Heart right ventricle (tissue), 16 donors: ENCODE measurements around the gene EAPP. TPM values are rescaled to one million over a fixed set of nuclear protein-coding genes. Genes with fewer than 3 reads are reported as not detected.
"Not testable (repeated sequence)": the region's sequence is repeated elsewhere in the genome, so short reads cannot be mapped to it uniquely, and the experiment has no call there.

Source experiments
- ATAC-seq, 8 donors: fragments of 200-7000 bp; cut with Tn5 transposase; one replicate each; pipeline ENCODE4 v1.9.1; 2020; ENCODE audit warnings: mild to moderate bottlenecking in 8 of 8, moderate library complexity in 8 of 8, moderate number of reproducible peaks in 1 of 8
- DNase-seq, 2 donors: peaks; one replicate each; pipeline ENCODE4 v3.0.0-alpha.2; 2020
- H3K27ac ChIP-seq, 10 donors: fragments of 200-600 bp; sonication (generic) in 2 of 10; one replicate each; pipeline versions ENCODE4 v1.5.0 to v1.8.0; 2020 to 2022; ENCODE audit warnings: mild to moderate bottlenecking in 3 of 10
- H3K27me3 ChIP-seq, 7 donors: fragments of 200-600 bp; one replicate each; pipeline ENCODE4 v1.8.0; 2021 to 2022; ENCODE audit warnings: mild to moderate bottlenecking in 2 of 7
- H3K36me3 ChIP-seq, 9 donors: fragments of 200-600 bp; sonication (generic) in 1 of 9; one replicate each; pipeline versions ENCODE4 v1.5.0 to v1.8.0; 2020 to 2022; ENCODE audit warnings: mild to moderate bottlenecking in 2 of 9
- H3K4me1 ChIP-seq, 9 donors: fragments of 200-600 bp; sonication (generic) in 1 of 9; one replicate each; pipeline versions ENCODE4 v1.5.0 to v1.8.0; 2020 to 2022; ENCODE audit warnings: mild to moderate bottlenecking in 4 of 9
- H3K4me3 ChIP-seq, 10 donors: fragments of 200-600 bp; sonication (generic) in 2 of 10; one replicate each; pipeline versions ENCODE4 v1.5.0 to v1.8.0; 2020 to 2022; ENCODE audit warnings: mild to moderate bottlenecking in 7 of 10, moderate library complexity in 2 of 10
- H3K9me3 ChIP-seq, 11 donors: fragments of 200-600 bp in 10 of 11; sonication (generic) in 2 of 11; one replicate each; pipeline versions ENCODE4 v1.5.0 to v1.8.0; 2013 to 2022; ENCODE audit warnings: mild to moderate bottlenecking in 2 of 11, control low read depth in 1 of 11, moderate library complexity in 1 of 11
- CTCF ChIP-seq, 9 donors: fragments of 200-600 bp; sonication (generic) in 2 of 9; IDR thresholded peaks; one replicate each; pipeline versions ENCODE4 v1.5.0 to v1.8.0; 2021 to 2022; ENCODE audit warnings: antibody characterized with exemption in 9 of 9, mild to moderate bottlenecking in 5 of 9, moderate library complexity in 1 of 9
- WGBS, 2 donors: extraction: QIAGEN DNeasy Blood & Tissue Kit; methylation state at CpG; one replicate each; pipeline ENCODE4 v1.1.7; 2013; ENCODE audit warnings: inconsistent platforms in 1 of 2; 5-methylcytosine and 5-hydroxymethylcytosine counted together
- intact Hi-C, 10 donors: fragments of 100-400 bp; cut with DNase I; formaldehyde crosslinking; loops; one replicate each; pipeline versions ENCODE4 v1.11.1 to v1.14.2; 2022
- polyA plus RNA-seq, 2 donors: library from polyadenylated mRNA; stranded (reverse); fragments of 200-250 nt; gene quantifications; one replicate each; pipeline ENCODE4 v1.2.3, GENCODE V29; 2013
- total RNA-seq, 10 donors: library from RNA; stranded (reverse); fragmentation: NEBNext Ultra II Directional in 3 of 10; extraction: Animal tissue kit (Norgen Biotek cat#: 25700) in 3 of 10; gene quantifications; one replicate each; pipeline versions ENCODE4 v1.2.1 to v1.2.4, GENCODE V29; 2021 to 2023
- donor health status: Arrhythmogenic right ventricular cardiomyopathy.
- donor health status: ischemic (EF 13 %, LVEDD 7.1; RV severe dilation, severe dysfunction).
- donor health status: healthy with polysubstance abuse.
- donor health status: DM: no; HTN: yes; CAD: no.
- donor health status: DM: no; HTN: no; CAD: no.
- donor health status: ischemic (EF 25% LVEDD 6.9; RV normal size, moderate dysfunction).
- donor health status: ischemic (EF 25% LVEDD 5.7; RV mildly dilated, moderate dysfunction).
- donor health status: healthy.
- donor health status: DM: yes; HTN: yes; CAD: no.
- donor health status: Ischemic cardiomyopathy.
- donor health status: ischemic (EF 35%, LVEDD 5.7; RV mildly dilated, moderate dysfunction).
- donor health status: nonischemic (EF 11% LVEDD 7.7; RV severe dilation, severe dysfunction).
- donor health status: DM: yes; HTN: yes; CAD: no.
- donor health status: PGD.
- donor health status: ischemic (EF 29% LVEDD 5.4; RV normal size, mild dysfunction).
- donor health status: nonischemic (EF 23%, LVEDD 6.1; RV moderate dilation, normal function).

EAPP gene
- total and polyA plus RNA-seq, 12 donors, result 16.4 to 24.5 (median 20.0) TPM

GRCh38 chr14:34571771-34572170, 32.3 kb upstream of the EAPP start:
- Histone ChIP-seq H3K36me3 (peaks cover 0 to 100% (median 62%) of the 10 kb centered on the region in 9 donors), H3K27me3 (no peaks in the 10 kb centered on the region), H3K9me3 (no peaks in the 10 kb centered on the region), H3K4me3 (no peak overlapping the region), H3K4me1 (no peaks in the 10 kb centered on the region), H3K27ac (no peak overlapping the region)
- WGBS, 2 donors, result 94 to 97% methylated on average over 3 of the region's 3 CpGs
- ATAC-seq (no peak), DNase-seq (no peak)
- TF ChIP-seq CTCF (IDR thresholded peaks at IDR 0.05), result no peak
- intact Hi-C loops, result no loop called here

- intact Hi-C loops, result no loop called here
- Histone ChIP-seq H3K4me1 (no peaks in the 10 kb centered on the region), H3K4me3 (no peak overlapping the region), H3K27me3 (no peaks in the 10 kb centered on the region), H3K27ac (no peak overlapping the region), H3K9me3 (no peaks in the 10 kb centered on the region), H3K36me3 (peaks cover 0 to 100% (median 64%) of the 10 kb centered on the region in 9 donors)
- 97 to 98% methylated on average over 4 of the region's 4 CpGs for WGBS, 2 donors
- DNase-seq (no peak), ATAC-seq (no peak)
- no peak for TF ChIP-seq CTCF (IDR thresholded peaks at IDR 0.05)
Observed at GRCh38 chr14:34569750-34570149, 30.2 kb upstream of the EAPP start.

GRCh38 chr14:34568803-34569202, 29.3 kb upstream of the EAPP start:
- DNase-seq (no peak), ATAC-seq (peak in 3 of 8 donors; percentile 11 to 36 (median 17))
- H3K4me3 ChIP-seq, result no peak overlapping the region
- H3K4me1 ChIP-seq, result no peaks in the 10 kb centered on the region
- intact Hi-C loops, result no loop called here
- 96 to 97% methylated on average over 13 of the region's 13 CpGs for WGBS, 2 donors
- no peaks in the 10 kb centered on the region for H3K9me3 ChIP-seq
- TF ChIP-seq CTCF (IDR thresholded peaks at IDR 0.05), result no peak
- no peaks in the 10 kb centered on the region for H3K27me3 ChIP-seq
- H3K27ac ChIP-seq, result no peak overlapping the region
- peaks cover 0 to 100% (median 62%) of the 10 kb centered on the region in 9 donors for H3K36me3 ChIP-seq

GRCh38 chr14:34562776-34563150, 23.3 kb upstream of the EAPP start:
- H3K36me3 ChIP-seq, result peaks cover 0 to 57% (median 35%) of the 10 kb centered on the region in 9 donors

GRCh38 chr14:34562037-34562775, 22.7 kb upstream of the EAPP start:
- peak in 6 of 8 donors; percentile 15 to 75 (median 33) for ATAC-seq
- Histone ChIP-seq H3K27ac (peak overlapping the region in 1 of 10 donors; percentile 52), H3K36me3 (peaks cover 0 to 52% (median 33%) of the 10 kb centered on the region in 9 donors)
- 75 to 92% methylated on average over 7 of the region's 8 CpGs for WGBS, 2 donors
- H3K4me3 ChIP-seq, intact Hi-C loops, H3K27me3 ChIP-seq, H3K9me3 ChIP-seq, H3K4me1 ChIP-seq, DNase-seq: not testable (repeated sequence)

More at GRCh38 chr14:34562776-34563150, 23.3 kb upstream of the EAPP start:
- Histone ChIP-seq H3K9me3 (no peaks in the 10 kb centered on the region), H3K4me3 (no peak overlapping the region), H3K4me1 (peaks cover 0 to 5% (median 0%) of the 10 kb centered on the region in 9 donors), H3K27me3 (no peaks in the 10 kb centered on the region), H3K27ac (no peak overlapping the region)
- DNase-seq (no peak), ATAC-seq (no peak)
- TF ChIP-seq CTCF (IDR thresholded peaks at IDR 0.05), result no peak
- 96 to 97% methylated on average over 8 of the region's 8 CpGs for WGBS, 2 donors
- intact Hi-C loops, result no loop called here

GRCh38 chr14:34556498-34556829, 17.0 kb upstream of the EAPP start:
- H3K4me1 ChIP-seq, H3K9me3 ChIP-seq, H3K27ac ChIP-seq, H3K36me3 ChIP-seq, DNase-seq, H3K4me3 ChIP-seq, intact Hi-C loops, H3K27me3 ChIP-seq: not testable (repeated sequence)
- peak; percentile 93 to 96 (median 95) for ATAC-seq
- WGBS, 2 donors, result no CpG with 5 or more reads among the region's 35 CpGs

- H3K36me3 ChIP-seq, H3K27me3 ChIP-seq, H3K9me3 ChIP-seq, DNase-seq, intact Hi-C loops, H3K4me3 ChIP-seq, H3K27ac ChIP-seq, H3K4me1 ChIP-seq: not testable (repeated sequence)
- no CpG with 5 or more reads among the region's 49 CpGs for WGBS, 2 donors
- peak; percentile 81 to 93 (median 86) for ATAC-seq
Observed at GRCh38 chr14:34555583-34556497, 16.3 kb upstream of the EAPP start.
